GM12892 (cell line): Measurements from ENCODE around the gene HSF2. TPM values are rescaled to one million over a fixed set of nuclear protein-coding genes. Genes with fewer than 3 reads are reported as not detected.

Source experiments
- DNase-seq: peaks from one replicate; pipeline ENCODE4 v3.0.0; 2011; ENCODE audit not compliant: insufficient read length
- FAIRE-seq: peaks from 2 replicates; lab custom pipeline; 2011; peaks lifted over from hg19 to GRCh38; lab: Jason Lieb, UNC
- POLR2A ChIP-seq: IDR thresholded peaks from 2 replicates; pipeline ENCODE4 v1.6.1; 2011; ENCODE audit warnings: low read depth, low read length, control low read depth
- POLR2AphosphoS5 ChIP-seq: IDR thresholded peaks from 2 replicates; pipeline ENCODE4 v1.6.1; 2011; ENCODE audit warnings: low read depth, low read length, control low read depth
- TAF1 ChIP-seq: IDR thresholded peaks from 2 replicates; pipeline ENCODE4 v1.6.1; 2011; ENCODE audit warnings: low read depth, mild to moderate bottlenecking, control low read depth, low read length, borderline replicate concordance
- polyA plus RNA-seq: library from polyadenylated mRNA; unstranded; fragments of >200 nt; gene quantifications from one replicate; pipeline ENCODE4 v1.2.1, GENCODE V29; 2012; ENCODE audit warnings: missing spikeins, inconsistent platforms; ENCODE audit not compliant: missing spikeins

HSF2 gene
- polyA plus RNA-seq, result 14.1 TPM

GRCh38 chr6:122399348-122400120, at the start of gene HSF2:
HSF2 (plus strand) TSS chr6:122399652; CDS start chr6:122399738, 86 bp downstream.
- TF ChIP-seq POLR2AphosphoS5 (peak; percentile 41; the same call in 1 of the 2 replicates), TAF1 (0 out of 2 replicates have a peak, but pooled peaks have one; percentile 54), POLR2A (peak; percentile 64; the same call in 1 of the 2 replicates)
- DNase-seq (peak; percentile 61), FAIRE-seq (peak; percentile 97)

DNA sequence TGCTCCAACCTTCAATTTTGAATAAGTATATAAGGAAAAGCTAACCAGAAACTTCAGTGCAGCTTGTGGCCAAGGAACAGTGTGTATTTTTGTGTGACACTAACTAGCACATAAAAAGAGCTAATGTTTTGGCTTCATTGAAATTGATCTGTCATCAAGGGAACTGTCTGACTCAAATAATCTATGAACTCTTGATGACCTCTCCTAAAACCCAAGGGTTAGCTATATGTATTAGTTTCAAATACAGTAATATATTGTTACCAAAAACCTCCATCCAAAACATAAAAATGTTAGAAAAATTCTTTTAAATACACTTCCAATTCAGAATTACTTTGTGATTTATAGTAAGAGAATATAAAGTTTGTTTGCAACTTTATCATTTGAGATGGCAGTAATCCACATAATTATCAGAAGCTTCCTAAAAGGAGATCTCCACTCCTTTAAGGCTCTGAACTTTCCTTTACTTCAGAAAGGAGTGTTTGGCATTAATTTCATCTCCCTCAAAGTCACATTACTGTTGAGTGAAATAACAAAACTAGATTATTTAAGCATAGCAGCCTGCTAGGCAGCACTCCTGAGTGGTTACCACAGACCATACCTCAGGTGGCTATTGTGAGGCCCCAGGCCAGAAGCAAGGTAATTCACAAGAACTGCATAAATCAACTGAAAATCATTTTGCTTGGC, 46.3 kb upstream of the HSF2 start:
- no peak for DNase-seq
- TF ChIP-seq TAF1, result no peak
- no peak for TF ChIP-seq POLR2A
- TF ChIP-seq POLR2AphosphoS5, result no peak
- FAIRE-seq, result no peak

DNA sequence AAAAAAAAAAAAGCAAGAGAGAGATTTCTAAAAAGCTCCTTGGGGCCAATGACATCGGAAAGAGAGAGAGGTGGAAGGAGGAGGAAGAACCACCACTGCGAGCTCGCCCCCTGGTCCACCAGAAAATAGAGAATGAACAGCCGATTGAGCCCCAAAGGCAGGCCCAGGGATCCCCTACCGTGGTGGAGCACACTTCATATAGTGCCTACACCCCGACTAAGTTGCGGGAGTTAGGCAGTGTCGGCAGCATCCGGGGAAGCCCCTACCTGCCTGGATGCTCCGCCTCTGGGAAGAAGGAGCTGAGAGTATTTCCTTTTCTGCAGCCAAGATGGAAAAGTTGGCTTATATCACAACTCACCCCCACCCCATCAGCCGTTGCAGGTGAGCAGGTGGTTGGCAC, 38.6 kb upstream of the HSF2 start:
- DNase-seq, result no peak
- no peak for TF ChIP-seq POLR2AphosphoS5
- no peak for TF ChIP-seq TAF1
- TF ChIP-seq POLR2A, result no peak
- FAIRE-seq, result no peak

DNA sequence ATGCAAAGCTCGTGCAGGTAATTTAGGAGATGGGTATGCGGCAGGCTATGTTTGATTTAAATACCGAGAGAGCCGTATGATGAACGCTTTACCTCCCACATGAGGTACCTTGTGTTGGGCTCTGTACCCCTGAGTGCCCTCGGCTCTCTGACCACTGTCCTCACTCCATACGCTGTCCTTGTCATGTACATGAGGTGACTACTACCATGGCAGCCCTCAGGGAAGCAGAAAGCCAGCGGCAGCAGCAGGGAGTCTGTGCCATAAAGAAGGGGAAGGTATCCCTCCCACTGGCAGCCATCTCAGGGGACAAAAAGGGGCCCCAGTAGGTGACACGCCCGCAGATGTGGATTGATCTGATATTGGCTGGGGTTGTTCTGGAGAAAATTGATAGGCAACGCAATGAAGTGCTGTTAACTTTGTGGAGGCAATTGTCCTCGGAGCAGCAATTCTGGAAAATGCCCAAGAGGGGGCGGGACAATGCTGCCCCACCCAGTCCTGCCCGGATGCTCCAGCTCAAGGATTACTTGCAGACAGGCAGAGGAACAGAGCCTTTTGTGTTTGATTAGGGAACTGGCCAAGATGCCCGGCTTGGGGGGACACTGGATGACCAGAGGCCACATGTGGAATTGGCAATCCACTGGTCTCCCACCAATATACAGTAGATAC, 38.0 kb upstream of the HSF2 start:
- TF ChIP-seq POLR2A (no peak), TAF1 (no peak), POLR2AphosphoS5 (no peak)
- DNase-seq (no peak), FAIRE-seq (no peak)

GRCh38 chr6:122363769-122364483, 35.5 kb upstream of the HSF2 start:
- DNase-seq (no peak), FAIRE-seq (no peak)
- TF ChIP-seq POLR2A (no peak), POLR2AphosphoS5 (no peak), TAF1 (no peak)

- FAIRE-seq (no peak), DNase-seq (no peak)
- no peak for TF ChIP-seq TAF1
- TF ChIP-seq POLR2A, result no peak
- TF ChIP-seq POLR2AphosphoS5, result no peak
These were observed 33.6 kb upstream of the HSF2 start for GRCh38 chr6:122365775-122366403.

DNA sequence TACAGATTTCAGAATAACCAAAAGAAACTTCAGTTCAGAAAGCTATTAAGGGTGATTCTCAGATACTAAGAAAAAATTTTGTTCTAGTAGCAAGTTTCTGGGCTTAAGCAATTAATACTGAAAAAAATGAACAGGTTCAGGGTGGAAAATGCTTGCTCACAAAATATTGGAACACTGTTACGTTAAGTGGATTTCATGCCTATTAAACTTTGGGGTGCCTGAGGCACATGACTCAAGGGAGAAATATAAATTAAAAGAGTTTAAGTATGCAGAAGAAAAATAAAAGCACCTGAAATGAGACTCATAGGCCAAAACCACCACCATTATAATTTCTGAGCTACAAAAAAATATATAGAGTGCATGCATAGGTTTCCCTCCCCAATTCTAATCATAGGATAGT, 32.3 kb upstream of the HSF2 start:
- TF ChIP-seq POLR2AphosphoS5 (no peak), POLR2A (no peak), TAF1 (no peak)
- no peak for FAIRE-seq
- DNase-seq, result no peak

- no peak for DNase-seq
These were observed 29.9 kb upstream of the HSF2 start for GRCh38 chr6:122369536-122369935.

DNA sequence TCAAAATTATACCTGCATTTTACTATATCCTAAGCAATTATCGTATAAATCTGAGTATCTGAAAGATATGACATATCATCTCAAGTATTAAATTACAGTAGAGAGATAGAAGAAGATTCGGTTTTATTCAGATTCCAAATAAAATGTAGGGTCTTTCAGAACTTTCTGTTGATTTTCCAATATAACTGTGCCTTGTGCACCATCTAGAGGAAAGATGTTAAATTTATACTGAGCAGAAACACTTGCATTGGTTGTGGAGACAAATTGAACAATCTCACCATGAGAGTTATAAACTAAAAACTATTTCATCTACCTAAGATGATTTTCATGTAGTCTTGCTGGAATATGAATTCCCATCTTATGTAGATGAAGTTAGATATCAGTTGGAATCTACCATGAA, 26.8 kb upstream of the HSF2 start:
- no peak for TF ChIP-seq POLR2AphosphoS5
- TF ChIP-seq POLR2A, result no peak
- no peak for TF ChIP-seq TAF1
- DNase-seq, result no peak
- FAIRE-seq, result no peak

More at GRCh38 chr6:122369536-122369935, 29.9 kb upstream of the HSF2 start:
- no peak for FAIRE-seq
- no peak for TF ChIP-seq POLR2A
- no peak for TF ChIP-seq POLR2AphosphoS5
- TF ChIP-seq TAF1, result no peak

DNA sequence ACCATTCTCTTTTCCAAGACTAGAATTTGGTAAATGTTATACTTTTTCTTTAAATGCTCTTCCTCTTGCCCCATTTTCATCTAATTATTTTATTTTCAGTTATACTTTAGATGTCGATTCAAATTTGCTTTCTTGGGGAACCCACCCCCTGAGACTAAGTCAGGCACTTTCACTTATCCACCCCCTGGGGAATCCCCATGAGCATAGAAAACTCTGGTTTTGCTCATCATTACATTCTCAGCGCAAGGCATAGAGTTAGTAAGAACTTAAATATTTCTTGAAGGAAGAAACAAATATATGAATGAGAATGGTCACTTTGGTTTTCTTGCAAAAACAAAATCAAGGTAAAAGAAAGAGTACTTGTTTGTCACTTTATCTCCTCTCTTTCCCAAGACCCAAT, 25.1 kb upstream of the HSF2 start:
- FAIRE-seq (no peak), DNase-seq (no peak)
- TF ChIP-seq POLR2A (no peak), TAF1 (no peak), POLR2AphosphoS5 (no peak)

GRCh38 chr6:122376246-122376645, 23.2 kb upstream of the HSF2 start:
- FAIRE-seq (no peak), DNase-seq (no peak)
- TF ChIP-seq POLR2A (no peak), TAF1 (no peak), POLR2AphosphoS5 (no peak)
